LHCN-M2 (cell line): ENCODE measurements around the gene LMNA. TPM values are rescaled to one million over a fixed set of nuclear protein-coding genes. Genes with fewer than 3 reads are reported as not detected.
"Not testable (repeated sequence)": the region's sequence is repeated elsewhere in the genome, so short reads cannot be mapped to it uniquely, and the experiment has no call there.

Experiments used
- DNase-seq: peaks from one replicate; pipeline ENCODE4 v3.0.0-alpha.2; 2012; ENCODE audit warnings: low read depth
- polyA plus RNA-seq: library from polyadenylated mRNA; unstranded; fragments of >200 nt; gene quantifications from one replicate; pipeline ENCODE4 v1.2.1, GENCODE V29; 2012; ENCODE audit warnings: missing spikeins
- total RNA-seq: library from RNA; depleted of rRNA; stranded (reverse); fragments of >200 nt; gene quantifications from 2 replicates; pipeline ENCODE4 v1.2.3, GENCODE V29; 2014; rRNA removed

The LMNA gene
- total RNA-seq: 1,371 and 1,475 TPM in 2 replicates
- 1,211 TPM for polyA plus RNA-seq

- peak; percentile 98 for DNase-seq
Measured at GRCh38 chr1:156114101-156114918, at the start of gene LMNA. LMNA (plus strand) TSS chr1:156114711; CDS start chr1:156114919, 208 bp downstream.

- DNase-seq: no peak
Measured at GRCh38 chr1:156065212-156065611, 49.3 kb upstream of the LMNA start.

GRCh38 chr1:156065871-156066270 is 48.6 kb upstream of the LMNA start:
- no peak for DNase-seq

GRCh38 chr1:156067262-156067661 is 47.2 kb upstream of the LMNA start:
- DNase-seq: no peak

- no peak for DNase-seq
Measured at GRCh38 chr1:156069490-156070455, 44.7 kb upstream of the LMNA start.

- no peak for DNase-seq
Measured at GRCh38 chr1:156070548-156070947, 44.0 kb upstream of the LMNA start.

- not testable (repeated sequence) for DNase-seq
Measured at GRCh38 chr1:156071332-156071816, 43.1 kb upstream of the LMNA start.

GRCh38 chr1:156072251-156072650 is 42.3 kb upstream of the LMNA start:
- no peak for DNase-seq

- DNase-seq: no peak
Measured at GRCh38 chr1:156073110-156073687, 41.3 kb upstream of the LMNA start.

- no peak for DNase-seq
Measured at GRCh38 chr1:156073740-156074139, 40.8 kb upstream of the LMNA start.

- DNase-seq: no peak
Measured at GRCh38 chr1:156074661-156075060, 39.9 kb upstream of the LMNA start.

GRCh38 chr1:156075162-156075561 is 39.3 kb upstream of the LMNA start:
- no peak for DNase-seq

GRCh38 chr1:156075775-156076204 is 38.7 kb upstream of the LMNA start:
- DNase-seq: no peak

- DNase-seq: no peak
Measured at GRCh38 chr1:156076609-156077429, 37.7 kb upstream of the LMNA start.

GRCh38 chr1:156077430-156077760 is 37.1 kb upstream of the LMNA start:
- DNase-seq: no peak

GRCh38 chr1:156078728-156079127 is 35.8 kb upstream of the LMNA start:
- no peak for DNase-seq

GRCh38 chr1:156079762-156080161 is 34.7 kb upstream of the LMNA start:
- DNase-seq: no peak

- no peak for DNase-seq
Measured at GRCh38 chr1:156080241-156080862, 34.2 kb upstream of the LMNA start.

- DNase-seq: no peak
Measured at GRCh38 chr1:156080863-156081179, 33.7 kb upstream of the LMNA start.

- no peak for DNase-seq
Measured at GRCh38 chr1:156081180-156081916, 33.2 kb upstream of the LMNA start.
